MG63 (cell line): ENCODE data around the gene DPF1. TPM values are rescaled to one million over a fixed set of nuclear protein-coding genes. Genes with fewer than 3 reads are reported as not detected.

Experiments used
- DNase-seq: peaks from one replicate; pipeline ENCODE4 v3.0.0-alpha.2; 2020
- H3K27me3 ChIP-seq: fragments of 250-450 bp; sonication (Bioruptor Pico); 2 replicates; pipeline ENCODE4 v1.5.1; 2020; ENCODE audit warnings: mild to moderate bottlenecking, moderate library complexity
- H3K36me3 ChIP-seq: fragments of 250-450 bp; sonication (Bioruptor Pico); 2 replicates; pipeline ENCODE4 v1.5.1; 2020; ENCODE audit warnings: mild to moderate bottlenecking, moderate library complexity
- H3K4me3 ChIP-seq: fragments of 250-450 bp; sonication (Bioruptor Pico); 2 replicates; pipeline ENCODE4 v1.5.1; 2020; ENCODE audit warnings: mild to moderate bottlenecking, moderate library complexity
- H3K9me3 ChIP-seq: fragments of 250-450 bp; sonication (Bioruptor Pico); 2 replicates; pipeline ENCODE4 v1.5.1; 2020; ENCODE audit warnings: mild to moderate bottlenecking, moderate library complexity
- total RNA-seq: library from RNA; depleted of rRNA; stranded (reverse); fragments of >200 nt; shearing (Covaris generic); gene quantifications from 2 replicates; pipeline ENCODE4 v1.2.3, GENCODE V29; 2014; ENCODE audit warnings: low replicate concordance

The DPF1 gene
- total RNA-seq, 1 experiment from 2014 or later: 6.9 TPM

DNA sequence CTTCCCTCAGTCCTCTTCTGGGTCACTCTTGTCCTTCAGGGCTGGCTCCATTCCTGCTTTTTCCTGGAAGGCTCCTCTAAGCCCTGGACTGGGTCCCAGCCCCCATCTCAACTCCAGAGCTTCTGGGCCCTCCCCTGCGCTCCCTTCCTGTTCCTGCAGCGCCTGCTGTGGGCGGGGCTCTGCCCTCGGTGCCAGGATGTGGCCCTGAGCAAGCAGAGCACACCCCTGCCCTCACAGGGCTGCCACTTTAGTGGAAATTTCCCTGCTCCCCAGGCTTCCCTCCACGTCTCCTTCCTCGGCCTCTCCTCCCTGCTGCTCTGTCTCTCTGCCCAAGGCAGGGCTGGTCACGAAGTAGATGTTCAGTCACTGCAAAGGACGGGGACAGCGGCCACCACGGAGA is 28.8 kb downstream of the DPF1 start:
- peaks cover 38% of the 10 kb centered on the region for H3K36me3 ChIP-seq
- no peak for DNase-seq
- no peaks in the 10 kb centered on the region for H3K9me3 ChIP-seq
- no peak overlapping the region for H3K4me3 ChIP-seq
- no peaks in the 10 kb centered on the region for H3K27me3 ChIP-seq

DNA sequence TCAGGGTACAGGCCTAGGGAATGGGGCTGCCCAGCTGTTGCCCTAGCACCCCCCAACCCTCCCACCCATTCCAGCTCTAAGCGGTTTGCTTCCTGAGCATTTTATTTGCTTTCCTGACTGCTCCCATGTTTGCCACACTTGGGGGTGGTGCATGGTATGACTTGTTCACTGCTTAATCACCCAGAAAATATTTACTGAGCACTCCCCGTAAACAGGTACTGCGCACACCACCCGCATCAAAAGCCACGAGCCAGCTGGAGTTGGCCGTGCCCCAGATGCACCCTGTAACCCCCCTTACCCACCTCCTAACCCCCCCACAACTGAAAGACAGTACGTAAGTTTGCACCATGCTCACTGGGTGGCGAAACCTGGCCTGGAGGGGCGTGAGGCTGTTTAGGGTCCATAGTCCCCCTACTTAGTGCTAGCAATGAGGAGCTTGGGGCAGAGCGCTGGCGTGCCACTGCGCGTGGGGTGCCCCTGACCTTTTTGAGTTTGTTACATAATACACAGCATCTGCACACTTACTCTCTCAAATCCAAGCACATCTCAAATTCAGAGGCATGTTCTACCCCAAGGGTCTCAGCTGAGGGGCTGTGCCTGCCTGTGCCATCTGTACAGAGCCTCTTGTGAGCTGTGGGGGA is 29.8 kb downstream of the DPF1 start:
- Histone ChIP-seq H3K9me3 (no peaks in the 10 kb centered on the region), H3K27me3 (no peaks in the 10 kb centered on the region), H3K36me3 (peaks cover 42% of the 10 kb centered on the region), H3K4me3 (no peak overlapping the region)
- no peak for DNase-seq

DNA sequence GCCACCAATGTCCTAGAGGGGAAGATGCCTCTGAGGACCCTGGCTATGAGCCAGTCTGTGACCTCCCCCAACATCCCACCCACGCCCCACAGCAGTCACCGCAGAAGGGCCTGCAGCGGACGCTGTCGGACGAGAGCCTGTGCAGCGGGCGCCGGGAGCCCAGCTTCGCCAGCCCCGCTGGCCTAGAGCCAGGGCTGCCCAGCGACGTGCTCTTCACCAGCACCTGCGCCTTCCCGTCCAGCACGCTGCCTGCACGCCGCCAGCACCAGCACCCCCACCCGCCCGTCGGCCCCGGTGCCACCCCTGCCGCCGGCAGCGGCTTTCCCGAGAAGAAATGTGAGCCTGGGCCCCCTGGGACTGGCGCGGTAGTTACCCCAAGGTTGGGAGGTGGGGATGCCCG is 30.6 kb downstream of the DPF1 start:
- DNase-seq: no peak
- H3K27me3 ChIP-seq: no peaks in the 10 kb centered on the region
- H3K4me3 ChIP-seq: no peak overlapping the region
- H3K36me3 ChIP-seq: peaks cover 42% of the 10 kb centered on the region
- no peaks in the 10 kb centered on the region for H3K9me3 ChIP-seq

DNA sequence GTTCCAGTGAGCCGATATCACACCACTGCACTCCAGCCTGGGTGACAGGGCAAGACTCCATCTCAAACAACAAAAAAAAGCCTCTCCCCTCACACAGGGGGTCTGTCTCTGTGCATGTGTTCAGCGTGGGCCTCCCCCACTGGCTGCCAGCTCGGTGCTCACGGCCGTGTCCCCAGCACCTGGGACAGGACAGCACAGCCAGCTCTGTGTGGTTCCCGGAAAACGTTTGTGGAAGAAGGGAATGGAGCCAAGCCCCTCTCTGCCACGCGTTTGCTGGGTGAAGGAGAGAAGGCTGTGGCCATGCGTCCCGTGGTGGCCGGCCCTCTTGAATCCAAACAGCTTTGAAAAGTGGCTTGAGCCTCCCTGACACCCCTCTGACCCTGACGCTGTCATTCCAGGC is 32.3 kb downstream of the DPF1 start:
- H3K36me3 ChIP-seq: peaks cover 44% of the 10 kb centered on the region
- no peak overlapping the region for H3K4me3 ChIP-seq
- H3K9me3 ChIP-seq: no peaks in the 10 kb centered on the region
- DNase-seq: no peak
- no peaks in the 10 kb centered on the region for H3K27me3 ChIP-seq

DNA sequence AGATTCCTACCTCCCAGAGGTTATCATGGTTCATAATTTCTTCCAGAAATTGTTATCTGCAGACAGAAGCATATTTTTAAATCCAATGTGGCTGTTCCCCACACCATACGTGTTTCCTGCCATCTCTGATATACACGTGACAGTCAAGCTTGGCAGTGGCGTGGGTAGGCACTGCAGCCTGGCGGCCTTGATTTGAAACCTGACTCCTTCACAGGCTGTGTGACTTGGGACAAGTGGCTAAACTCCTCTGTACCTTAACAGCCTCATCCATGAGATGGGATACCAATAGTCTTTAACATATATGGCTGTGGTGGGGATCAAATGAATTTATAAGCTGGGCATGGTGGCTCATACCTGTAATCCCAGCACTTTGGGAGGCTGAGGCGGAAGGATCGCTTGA is 33.2 kb downstream of the DPF1 start:
- Histone ChIP-seq H3K36me3 (peaks cover 47% of the 10 kb centered on the region), H3K4me3 (no peak overlapping the region), H3K9me3 (no peaks in the 10 kb centered on the region), H3K27me3 (no peaks in the 10 kb centered on the region)
- DNase-seq: no peak

DNA sequence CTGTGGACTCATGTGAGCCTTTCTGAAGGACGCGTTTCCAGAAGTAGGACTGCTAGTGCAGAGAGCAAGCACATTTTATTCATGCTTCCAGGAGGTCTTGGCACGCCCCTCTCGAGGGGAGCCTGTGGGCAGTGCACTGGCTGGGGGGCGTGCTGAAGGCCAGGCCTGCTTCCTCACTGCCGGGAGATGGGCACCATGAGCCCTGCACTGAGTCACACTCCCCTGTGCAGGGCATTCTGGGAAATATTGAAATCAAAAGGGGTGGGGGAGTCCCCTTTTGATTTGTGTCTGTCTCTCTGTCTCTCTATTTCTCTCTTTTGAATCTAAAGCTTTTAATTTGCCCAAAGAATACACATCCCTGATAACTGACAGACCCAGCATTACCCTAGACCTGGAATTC is 34.0 kb downstream of the DPF1 start:
- no peak overlapping the region for H3K4me3 ChIP-seq
- H3K27me3 ChIP-seq: no peaks in the 10 kb centered on the region
- peak; percentile 34 for DNase-seq
- peaks cover 51% of the 10 kb centered on the region for H3K36me3 ChIP-seq
- H3K9me3 ChIP-seq: no peaks in the 10 kb centered on the region

DNA sequence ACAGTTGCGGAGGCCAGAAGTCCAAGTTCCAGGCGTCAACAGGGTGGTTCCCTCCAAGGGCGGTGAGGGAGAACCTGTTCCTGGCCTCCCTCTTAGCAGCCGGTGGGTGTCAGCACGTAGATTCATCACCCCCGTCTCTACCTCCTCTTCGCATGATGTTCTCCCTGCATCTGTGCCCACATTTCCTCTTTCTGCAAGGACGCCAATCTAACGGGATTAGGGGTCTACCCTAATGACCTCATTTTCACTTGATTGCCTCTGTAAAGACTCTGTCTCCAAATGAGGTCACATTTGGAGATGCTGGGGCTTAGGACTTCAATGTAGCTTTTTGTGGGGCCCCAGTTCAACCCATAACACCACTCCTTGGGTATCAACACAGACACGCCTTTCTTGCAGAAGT is 38.5 kb downstream of the DPF1 start:
- peaks cover 59% of the 10 kb centered on the region for H3K36me3 ChIP-seq
- no peak overlapping the region for H3K4me3 ChIP-seq
- H3K27me3 ChIP-seq: no peaks in the 10 kb centered on the region
- no peak for DNase-seq
- peaks cover 2% of the 10 kb centered on the region; the same call in 1 of the 2 replicates for H3K9me3 ChIP-seq

DNA sequence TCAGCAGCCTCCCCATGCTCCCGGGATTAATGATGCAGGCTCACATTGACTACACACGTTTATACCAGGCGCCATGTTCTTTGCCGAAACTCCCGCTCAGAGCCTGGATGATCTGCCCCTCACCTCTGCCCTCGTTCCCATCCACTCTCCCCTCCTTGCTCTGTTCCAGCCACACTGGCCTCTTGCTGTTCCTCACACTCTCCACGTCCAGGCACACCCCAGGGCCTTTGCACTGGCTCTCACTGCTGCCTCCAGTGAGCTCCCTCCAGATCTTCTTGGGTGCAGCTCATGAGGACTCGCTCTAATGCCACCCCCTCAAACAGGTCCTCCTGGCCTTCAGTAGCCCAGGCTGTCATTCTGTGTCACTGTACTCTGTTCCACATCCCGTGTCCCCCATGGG is 39.2 kb downstream of the DPF1 start:
- H3K27me3 ChIP-seq: no peaks in the 10 kb centered on the region
- peaks cover 7% of the 10 kb centered on the region for H3K9me3 ChIP-seq
- H3K36me3 ChIP-seq: peaks cover 64% of the 10 kb centered on the region
- DNase-seq: no peak
- no peak overlapping the region for H3K4me3 ChIP-seq

DNA sequence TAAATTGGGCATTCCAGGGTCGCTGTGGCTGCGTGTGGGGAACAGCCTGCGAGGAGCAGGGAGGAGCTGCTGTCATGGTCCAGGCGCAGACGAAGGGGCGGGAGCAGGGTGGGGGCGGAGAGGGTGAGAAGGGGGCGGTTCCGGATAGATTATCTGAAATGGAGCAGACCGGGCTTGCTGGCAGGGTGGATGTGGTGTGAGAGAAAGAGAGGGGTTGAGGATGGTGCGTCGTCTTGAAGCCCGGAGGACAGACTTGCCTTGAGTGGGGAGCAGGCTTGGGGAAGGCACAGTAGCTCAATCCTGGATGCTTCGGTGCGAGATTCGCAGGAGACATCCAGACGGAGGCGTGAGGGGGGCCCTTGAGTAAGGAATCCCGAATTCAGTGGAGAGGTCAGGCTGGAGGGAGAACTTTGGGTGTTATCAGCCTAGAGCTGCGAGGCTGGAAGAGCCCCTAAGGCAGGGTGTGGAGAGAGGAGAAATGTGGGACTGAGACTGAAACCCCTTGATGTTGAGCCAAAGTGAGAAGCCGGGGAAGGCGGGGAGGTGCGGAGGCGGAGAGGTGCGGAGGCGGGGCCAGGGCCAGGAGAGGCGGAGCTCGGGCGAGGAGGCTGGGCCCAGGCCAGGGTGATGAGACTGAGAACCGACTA is 40.6 kb downstream of the DPF1 start:
- peaks cover 20% of the 10 kb centered on the region for H3K9me3 ChIP-seq
- H3K27me3 ChIP-seq: no peaks in the 10 kb centered on the region
- no peak for DNase-seq
- H3K36me3 ChIP-seq: peaks cover 66% of the 10 kb centered on the region
- H3K4me3 ChIP-seq: no peak overlapping the region

DNA sequence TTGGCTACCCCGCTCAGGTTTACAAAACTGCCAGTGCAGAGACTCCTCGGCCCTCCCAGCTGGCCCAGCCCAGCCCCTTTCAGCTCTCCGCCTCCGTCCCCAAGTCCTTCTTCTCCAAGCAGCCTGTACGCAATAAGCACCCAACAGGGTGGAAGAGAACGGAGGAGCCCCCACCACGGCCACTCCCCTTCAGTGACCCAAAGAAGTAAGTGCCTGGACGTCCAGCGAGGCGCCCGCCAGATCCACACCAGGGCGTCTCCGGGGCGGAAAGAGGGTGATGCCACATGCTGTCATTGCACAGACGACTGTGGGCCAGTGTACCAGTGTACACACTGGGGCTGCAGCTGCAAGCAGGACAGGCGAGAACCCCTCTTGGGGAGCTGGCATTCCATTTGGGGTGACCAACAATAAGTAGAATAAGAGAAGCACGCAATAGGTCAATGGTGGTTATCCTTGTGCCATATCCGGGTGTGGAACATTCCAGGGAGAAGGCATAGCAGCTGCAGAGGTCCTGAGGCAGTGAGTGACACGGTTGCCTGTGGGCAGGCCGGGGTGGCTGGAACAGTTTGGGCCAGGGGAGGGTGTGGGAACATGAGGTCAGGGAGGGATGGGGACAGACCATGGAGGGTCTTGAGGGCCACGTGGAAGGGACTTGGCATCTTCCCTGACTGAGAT is 41.3 kb downstream of the DPF1 start:
- DNase-seq: no peak
- no peak overlapping the region for H3K4me3 ChIP-seq
- H3K9me3 ChIP-seq: peaks cover 20% of the 10 kb centered on the region
- H3K27me3 ChIP-seq: no peaks in the 10 kb centered on the region
- peaks cover 67% of the 10 kb centered on the region for H3K36me3 ChIP-seq

DNA sequence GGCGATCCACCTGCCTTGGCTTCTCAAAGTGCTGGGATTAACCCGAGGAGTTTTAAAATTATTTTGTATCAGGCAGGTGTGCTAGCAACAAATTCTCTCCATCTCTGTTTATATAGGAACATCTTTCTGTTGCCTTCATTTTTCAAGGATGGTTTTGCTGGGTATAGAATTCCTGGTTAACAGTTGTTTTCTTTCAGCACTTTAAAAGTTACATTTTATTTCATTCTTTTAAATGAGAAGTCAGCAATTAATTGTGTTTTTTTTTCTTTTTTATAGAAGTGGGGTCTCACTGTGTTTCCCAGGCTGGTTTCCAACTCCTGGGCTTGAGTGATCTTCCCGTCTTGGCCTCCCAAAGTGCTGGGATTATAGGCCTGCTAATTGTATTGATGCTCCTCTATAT is 44.0 kb downstream of the DPF1 start:
- peaks cover 64% of the 10 kb centered on the region for H3K36me3 ChIP-seq
- peaks cover 20% of the 10 kb centered on the region for H3K9me3 ChIP-seq
- no peak overlapping the region for H3K4me3 ChIP-seq
- DNase-seq: no peak
- H3K27me3 ChIP-seq: no peaks in the 10 kb centered on the region

DNA sequence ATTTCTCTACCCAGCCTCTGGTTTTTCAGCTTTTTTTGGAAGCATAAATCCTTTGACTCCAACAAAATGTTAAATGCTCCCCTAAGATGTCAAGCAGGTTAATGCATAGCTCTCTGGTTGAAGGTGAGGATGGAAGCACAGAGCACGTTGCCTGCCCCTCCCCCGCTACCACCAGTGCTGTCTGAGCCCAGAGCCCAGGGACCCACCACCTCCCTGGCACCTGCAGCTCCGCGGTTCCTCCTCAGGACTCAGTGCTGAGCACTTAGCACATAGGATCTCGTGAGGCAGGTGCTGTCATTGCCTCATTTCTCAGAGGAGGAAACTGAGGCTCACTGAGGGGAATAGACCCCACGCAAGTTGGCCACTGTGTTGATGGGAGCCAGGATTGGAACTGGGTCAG is 48.6 kb downstream of the DPF1 start:
- no peak for DNase-seq
- Histone ChIP-seq H3K4me3 (no peak overlapping the region), H3K9me3 (peaks cover 25% of the 10 kb centered on the region), H3K27me3 (no peaks in the 10 kb centered on the region), H3K36me3 (peaks cover 44% of the 10 kb centered on the region)

DNA sequence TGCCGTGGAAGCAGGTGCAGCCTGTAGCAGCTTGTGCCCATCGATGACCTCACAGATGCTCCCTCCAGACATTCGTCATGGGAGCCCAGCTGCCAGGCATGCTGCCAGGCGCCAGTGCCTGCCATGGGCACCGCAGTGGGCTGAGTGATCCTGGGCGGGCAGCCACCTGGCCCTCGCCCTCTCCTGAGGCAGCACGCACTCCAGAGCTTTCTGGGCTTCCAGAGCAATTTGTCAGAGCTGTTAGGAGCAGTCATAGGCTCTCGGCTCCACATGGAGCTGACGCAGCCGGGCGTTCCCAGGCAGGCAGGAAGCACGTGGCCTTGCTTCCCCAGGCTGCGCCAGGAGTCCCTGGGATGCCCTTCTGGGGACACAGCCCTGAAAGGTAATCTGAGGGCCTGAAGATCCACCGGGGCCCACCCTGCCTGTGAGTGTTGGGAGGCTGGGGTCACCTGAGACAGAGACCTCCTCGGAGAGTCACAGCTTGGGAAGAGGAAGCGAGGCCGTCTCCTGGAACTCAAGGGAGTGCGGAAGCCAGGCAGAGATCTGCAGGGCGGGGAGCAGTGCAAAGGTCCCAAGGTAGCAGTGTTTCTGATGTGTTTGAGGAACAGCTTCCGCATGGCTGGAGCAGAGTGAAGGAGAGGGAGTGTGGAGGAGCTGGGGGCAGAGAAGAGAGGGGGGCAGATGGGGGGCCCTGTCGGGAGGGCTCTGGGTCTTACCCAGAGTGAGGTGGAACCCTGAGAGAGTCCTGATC is 50.6 kb downstream of the DPF1 start:
- Histone ChIP-seq H3K9me3 (peaks cover 8% of the 10 kb centered on the region; the same call in 1 of the 2 replicates), H3K36me3 (peaks cover 35% of the 10 kb centered on the region), H3K27me3 (no peaks in the 10 kb centered on the region), H3K4me3 (peak overlapping the region; percentile 29)
- DNase-seq: peak; percentile 100

DNA sequence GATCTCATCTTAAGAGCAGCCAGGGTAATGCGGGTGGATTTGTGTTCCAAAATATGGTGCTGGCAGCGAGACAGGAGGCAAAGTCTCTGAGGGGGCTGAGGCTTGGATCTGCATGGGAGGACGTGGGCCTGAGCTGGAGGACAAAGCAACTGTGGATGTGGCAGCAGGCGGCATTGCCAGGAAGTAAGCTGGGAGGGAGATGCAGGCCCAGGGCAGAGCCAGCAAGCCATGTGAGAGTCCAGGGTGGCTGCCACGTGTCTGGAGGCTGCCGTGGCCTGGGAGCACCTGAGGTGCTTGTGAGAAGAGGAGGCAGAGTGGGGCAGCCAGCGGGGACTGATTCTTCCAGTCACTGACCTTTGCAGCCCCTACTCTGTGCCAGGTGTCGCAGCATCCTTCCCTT is 52.0 kb downstream of the DPF1 start:
- DNase-seq: peak; percentile 56
- Histone ChIP-seq H3K27me3 (no peaks in the 10 kb centered on the region), H3K9me3 (peaks cover 8% of the 10 kb centered on the region; the same call in 1 of the 2 replicates), H3K4me3 (no peak overlapping the region), H3K36me3 (peaks cover 29% of the 10 kb centered on the region)

DNA sequence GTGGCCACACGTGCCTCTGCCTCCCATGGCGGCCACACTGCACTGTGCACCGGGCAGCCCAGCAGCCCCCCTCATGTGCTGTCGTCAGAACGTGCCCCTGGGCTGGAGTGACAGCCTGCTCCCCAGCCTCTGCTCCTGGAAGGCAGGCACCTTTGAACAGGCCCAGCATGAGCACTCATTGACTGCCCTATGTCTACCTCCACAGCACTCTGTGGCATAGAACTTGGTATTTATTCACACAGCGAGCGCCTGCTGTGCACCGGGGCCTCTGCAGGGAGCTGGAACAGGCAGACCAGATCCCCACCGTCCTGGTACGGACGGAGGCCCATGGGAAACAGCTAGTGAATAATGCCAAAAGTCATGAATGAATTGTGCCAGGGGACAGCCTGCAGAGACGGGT is 53.7 kb downstream of the DPF1 start:
- no peaks in the 10 kb centered on the region for H3K27me3 ChIP-seq
- no peak overlapping the region for H3K4me3 ChIP-seq
- H3K9me3 ChIP-seq: peaks cover 8% of the 10 kb centered on the region; the same call in 1 of the 2 replicates
- DNase-seq: no peak
- peaks cover 22% of the 10 kb centered on the region for H3K36me3 ChIP-seq

DNA sequence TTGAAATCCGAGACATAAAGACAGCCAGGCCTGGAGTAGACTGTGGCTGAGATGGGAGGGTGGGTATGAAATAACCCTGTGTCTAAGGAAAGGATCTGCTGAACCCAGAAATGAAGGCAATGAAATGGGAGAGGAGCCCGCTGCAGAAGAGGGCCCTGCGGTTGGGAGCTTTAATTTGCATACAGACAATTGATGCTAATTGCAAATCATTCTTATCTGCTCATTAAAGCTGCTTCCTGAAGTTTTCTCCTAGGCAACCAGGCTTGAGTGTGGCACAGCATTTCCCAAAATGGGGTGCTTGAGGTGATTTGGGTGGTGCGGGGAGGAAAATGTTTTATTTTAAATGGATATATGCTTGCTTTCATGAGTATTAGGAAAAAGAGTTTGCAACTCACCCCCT is 55.4 kb downstream of the DPF1 start:
- Histone ChIP-seq H3K9me3 (no peaks in the 10 kb centered on the region; the same call in 1 of the 2 replicates), H3K27me3 (no peaks in the 10 kb centered on the region), H3K36me3 (peaks cover 17% of the 10 kb centered on the region), H3K4me3 (no peak overlapping the region)
- no peak for DNase-seq

DNA sequence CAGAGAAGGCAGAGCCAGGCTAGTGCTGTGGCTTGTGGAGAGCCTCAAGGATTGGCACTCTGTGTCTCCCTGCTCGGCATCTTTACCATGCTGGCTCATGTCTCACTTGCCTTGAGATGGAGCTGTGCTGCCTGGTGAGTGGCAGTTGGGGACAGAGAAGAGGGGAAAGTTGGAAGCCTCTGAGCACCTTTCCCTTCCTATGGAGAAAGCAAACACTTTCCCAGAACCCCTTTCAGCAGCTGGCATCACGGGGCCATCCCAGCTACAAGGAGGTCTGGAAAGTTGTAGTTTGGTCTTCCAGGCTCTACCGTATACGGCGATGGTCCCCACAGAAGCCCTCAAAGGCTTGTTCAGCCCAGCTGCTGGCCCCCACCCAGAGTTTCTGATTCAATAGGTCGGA is 58.7 kb downstream of the DPF1 start:
- no peaks in the 10 kb centered on the region for H3K27me3 ChIP-seq
- DNase-seq: no peak
- 0 out of 2 replicates have a peak, but pooled peaks cover 4% of the 10 kb centered on the region for H3K9me3 ChIP-seq
- no peak overlapping the region for H3K4me3 ChIP-seq
- peaks cover 34% of the 10 kb centered on the region for H3K36me3 ChIP-seq
